AG10803 (cell line): ENCODE measurements around the gene FBRSL1.

ENCODE experiments used
- DNase-seq: peaks from one replicate; pipeline ENCODE4 v3.0.0; 2010; ENCODE audit warnings: low read depth
- H3K4me3 ChIP-seq: 2 replicates; pipeline ENCODE4 v1.5.1; 2011; ENCODE audit warnings: mild to moderate bottlenecking, low read length, control low read depth
- TF ChIP-seq, protein P1 (sequence below): conservative IDR thresholded peaks from 2 replicates; pipeline ENCODE4 v1.5.1; 2011; ENCODE audit warnings: mild to moderate bottlenecking, low read length, control low read depth, inconsistent platforms

The FBRSL1 gene

DNA sequence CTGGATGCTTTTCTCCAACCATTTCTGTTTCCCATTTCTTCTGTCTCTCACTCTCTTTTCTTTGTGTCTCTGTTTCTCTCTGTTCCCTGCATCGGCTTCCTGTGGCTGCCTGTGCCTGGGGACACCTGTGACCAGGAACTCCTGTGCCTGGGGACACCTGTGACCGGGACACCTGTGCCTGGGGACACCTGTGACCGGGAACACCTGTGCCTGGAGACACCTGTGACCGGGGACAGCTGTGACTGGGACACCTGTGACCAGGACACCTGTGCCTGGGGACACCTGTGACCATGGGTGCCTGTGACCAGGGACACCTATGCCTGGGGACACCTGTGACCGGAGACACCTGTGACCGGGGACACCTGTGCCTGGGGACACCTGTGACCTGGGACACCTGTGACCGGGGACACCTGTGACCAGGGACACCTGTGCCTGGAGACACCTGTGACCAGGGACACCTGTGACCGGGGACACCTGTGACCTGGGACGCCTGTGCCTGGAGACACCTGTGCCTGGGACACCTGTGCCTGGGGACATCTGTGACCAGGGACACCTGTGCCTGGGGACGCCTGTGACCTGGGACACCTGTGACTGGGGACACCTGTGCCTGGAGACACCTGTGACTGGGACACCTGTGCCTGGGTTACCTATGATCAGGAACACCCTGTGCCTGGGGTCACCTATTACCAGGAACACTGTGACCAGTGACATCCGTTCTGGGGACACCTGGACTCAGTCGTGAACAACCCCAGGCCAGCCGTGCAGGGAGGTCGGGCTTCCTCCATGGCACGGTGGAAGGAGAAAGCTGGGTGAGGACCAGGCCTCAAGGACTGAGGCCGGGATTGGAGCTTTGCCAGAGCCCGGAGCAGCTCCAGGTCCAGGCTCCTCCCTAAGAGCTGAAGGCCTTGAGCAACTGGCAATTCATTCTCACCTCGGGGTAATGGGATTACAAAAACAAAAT lies 23.4 kb upstream of the FBRSL1 start:
- DNase-seq: no peak
- TF ChIP-seq, protein P1, sequence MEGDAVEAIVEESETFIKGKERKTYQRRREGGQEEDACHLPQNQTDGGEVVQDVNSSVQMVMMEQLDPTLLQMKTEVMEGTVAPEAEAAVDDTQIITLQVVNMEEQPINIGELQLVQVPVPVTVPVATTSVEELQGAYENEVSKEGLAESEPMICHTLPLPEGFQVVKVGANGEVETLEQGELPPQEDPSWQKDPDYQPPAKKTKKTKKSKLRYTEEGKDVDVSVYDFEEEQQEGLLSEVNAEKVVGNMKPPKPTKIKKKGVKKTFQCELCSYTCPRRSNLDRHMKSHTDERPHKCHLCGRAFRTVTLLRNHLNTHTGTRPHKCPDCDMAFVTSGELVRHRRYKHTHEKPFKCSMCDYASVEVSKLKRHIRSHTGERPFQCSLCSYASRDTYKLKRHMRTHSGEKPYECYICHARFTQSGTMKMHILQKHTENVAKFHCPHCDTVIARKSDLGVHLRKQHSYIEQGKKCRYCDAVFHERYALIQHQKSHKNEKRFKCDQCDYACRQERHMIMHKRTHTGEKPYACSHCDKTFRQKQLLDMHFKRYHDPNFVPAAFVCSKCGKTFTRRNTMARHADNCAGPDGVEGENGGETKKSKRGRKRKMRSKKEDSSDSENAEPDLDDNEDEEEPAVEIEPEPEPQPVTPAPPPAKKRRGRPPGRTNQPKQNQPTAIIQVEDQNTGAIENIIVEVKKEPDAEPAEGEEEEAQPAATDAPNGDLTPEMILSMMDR: no peak

DNA sequence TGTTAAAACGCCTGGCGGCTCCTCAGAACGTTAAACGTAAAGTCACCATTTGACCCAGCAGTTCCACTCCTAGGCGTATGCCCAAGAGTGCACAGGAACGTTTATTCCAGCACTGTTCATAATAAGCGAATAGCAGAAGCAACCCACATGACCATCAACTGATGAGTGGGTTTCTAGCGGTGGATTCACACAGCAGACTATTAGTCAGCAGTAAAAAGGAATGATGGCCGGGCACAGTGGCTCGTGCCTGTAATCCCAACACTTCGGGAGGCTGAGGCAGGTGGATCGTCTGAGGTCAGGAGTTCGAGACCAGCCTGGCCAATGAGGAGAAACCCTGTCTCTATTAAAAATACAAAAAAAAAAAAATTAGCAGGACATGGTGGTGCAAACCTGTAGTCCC lies 22.4 kb upstream of the FBRSL1 start:
- DNase-seq: no peak
- H3K4me3 ChIP-seq: no peak overlapping the region
- TF ChIP-seq, protein P1: no peak

More for the DNA sequence above, 23.4 kb upstream of the FBRSL1 start:
- no peak overlapping the region for H3K4me3 ChIP-seq

DNA sequence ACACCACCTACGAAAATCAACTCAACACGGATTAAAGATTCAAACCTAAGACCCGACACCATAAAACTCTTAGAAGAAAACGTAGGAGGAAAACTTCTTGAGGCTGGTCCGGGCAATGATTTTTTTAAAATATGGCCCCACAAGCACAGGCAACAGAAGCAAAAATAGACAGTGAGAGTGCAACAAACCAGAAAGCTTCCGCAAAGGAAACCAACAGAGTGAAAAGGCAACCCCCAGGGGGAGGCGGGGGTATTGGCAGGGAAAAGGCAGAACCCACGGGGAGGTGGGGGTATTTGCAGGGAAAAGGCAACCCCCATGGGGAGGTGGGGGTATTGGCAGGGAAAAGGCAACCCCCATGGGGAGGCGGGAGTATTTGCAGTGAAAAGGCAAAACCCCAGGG lies 20.5 kb upstream of the FBRSL1 start:
- no peak overlapping the region for H3K4me3 ChIP-seq
- TF ChIP-seq, protein P1: no peak
- no peak for DNase-seq

DNA sequence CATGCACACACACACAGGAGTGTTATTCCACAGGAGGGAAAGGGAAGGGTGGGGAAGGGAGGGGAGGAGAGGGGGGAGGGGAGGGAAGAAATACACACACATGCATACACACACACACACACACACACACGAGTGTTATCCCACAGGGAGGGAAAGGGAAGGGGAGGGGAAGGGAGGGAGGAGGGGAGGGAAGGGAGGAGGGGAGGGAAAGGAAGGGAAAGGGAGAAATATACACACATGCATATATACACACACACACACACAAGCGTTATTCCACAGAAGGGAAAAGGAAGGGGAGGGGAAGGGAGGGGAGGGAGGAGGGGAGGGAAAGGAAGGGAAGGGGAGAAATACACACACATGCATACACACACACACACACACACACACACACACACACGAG lies 19.6 kb upstream of the FBRSL1 start:
- DNase-seq: no peak
- TF ChIP-seq, protein P1: no peak
- H3K4me3 ChIP-seq: no peak overlapping the region

DNA sequence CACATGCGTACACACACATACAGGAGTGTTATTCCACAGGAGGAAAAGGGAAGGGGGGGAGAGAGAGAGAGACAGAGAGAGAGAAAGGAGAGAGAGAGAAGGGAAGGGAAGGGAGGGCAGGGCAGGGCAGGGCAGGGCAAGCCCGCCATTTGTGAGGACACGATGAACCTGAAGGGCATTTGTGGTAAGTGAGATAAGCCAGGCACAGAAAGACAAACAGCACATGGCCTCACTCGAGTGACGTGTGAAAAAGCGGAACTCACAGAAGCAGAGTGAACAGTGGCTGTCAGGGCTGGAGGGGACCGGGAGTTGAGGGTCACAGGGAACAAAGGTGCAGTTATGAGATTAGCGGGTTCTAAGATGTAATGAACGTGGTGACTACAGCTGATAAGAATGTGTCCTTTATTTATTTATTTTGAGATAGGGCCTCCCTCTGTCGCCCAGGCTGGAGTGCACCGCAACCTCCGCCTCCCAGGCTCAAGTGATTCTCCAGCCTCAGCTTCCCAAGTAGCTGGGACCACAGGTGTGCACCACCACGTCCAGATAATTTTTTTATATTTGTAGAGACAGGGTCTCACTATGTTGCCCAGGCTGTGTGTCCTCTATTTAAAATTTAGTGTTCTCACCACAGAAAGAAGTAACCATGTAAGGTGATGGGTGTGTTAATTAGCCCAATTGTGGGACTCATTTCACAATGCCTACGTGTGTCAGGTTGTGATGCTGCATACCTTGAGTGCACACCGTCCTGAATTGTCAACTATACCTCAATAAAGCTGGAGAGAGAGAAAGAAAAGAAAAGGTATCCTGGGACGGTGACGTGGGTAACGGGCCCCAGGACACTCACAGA lies 18.7 kb upstream of the FBRSL1 start:
- H3K4me3 ChIP-seq: no peak overlapping the region
- TF ChIP-seq, protein P1: no peak
- no peak for DNase-seq

DNA sequence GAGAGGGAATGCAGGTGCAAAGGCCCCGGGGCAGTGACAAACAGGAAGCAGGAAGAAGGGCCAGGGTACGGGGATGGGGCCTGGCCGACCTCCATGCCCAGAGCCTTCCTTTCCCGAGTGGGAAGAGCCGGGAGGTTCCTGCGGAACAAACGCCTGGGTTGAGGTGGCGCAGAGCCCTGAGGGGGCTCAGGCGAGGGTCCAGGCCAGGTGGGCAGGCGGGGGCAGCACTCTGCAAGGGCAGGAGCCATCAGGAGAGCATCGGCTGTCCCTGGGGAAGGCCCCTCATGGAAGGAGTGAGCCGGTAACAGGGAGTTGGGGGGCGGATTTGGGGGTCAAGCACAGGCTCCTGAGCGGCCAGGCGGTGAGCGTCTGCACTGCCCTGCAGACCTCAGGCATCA lies 18.1 kb upstream of the FBRSL1 start:
- H3K4me3 ChIP-seq: no peak overlapping the region
- no peak for DNase-seq
- TF ChIP-seq, protein P1: no peak
